ENCODE results near the gene WDPCP.

The WDPCP gene

DNA sequence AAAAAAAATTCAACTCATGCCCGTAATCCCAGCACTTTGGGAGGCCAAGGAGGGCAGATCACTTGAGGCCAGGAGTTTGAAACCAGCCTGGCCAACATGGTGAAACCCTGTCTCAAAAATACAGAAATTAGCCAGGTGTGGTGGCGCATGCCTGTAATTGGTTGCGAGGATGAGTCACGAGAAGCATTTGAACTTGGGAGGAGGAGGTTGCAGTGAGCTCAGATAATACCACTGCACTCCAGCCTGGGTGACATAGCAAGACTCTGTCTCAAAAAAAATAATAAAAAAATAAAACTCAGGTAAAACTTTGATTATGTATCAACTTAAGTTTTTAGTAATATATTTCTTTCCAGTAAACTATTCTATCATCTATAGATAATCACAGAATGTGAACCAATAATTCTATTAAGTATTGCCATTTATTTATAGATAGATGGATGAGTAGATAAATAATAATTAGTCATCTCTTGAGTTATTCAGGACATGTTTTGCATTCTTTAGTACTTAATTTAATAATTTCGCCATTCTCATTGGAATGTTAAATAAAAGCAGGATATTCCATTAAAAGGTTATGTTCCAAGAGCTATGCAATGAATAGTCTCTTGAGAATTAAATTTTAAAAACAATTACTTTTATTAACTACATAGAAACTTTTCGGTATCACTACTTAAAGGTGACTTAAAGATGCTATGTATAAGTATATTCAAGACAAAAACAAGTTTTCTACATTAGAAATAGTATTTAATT, 48.7 kb downstream of the WDPCP start:
- TF ChIP-seq, protein P1, sequence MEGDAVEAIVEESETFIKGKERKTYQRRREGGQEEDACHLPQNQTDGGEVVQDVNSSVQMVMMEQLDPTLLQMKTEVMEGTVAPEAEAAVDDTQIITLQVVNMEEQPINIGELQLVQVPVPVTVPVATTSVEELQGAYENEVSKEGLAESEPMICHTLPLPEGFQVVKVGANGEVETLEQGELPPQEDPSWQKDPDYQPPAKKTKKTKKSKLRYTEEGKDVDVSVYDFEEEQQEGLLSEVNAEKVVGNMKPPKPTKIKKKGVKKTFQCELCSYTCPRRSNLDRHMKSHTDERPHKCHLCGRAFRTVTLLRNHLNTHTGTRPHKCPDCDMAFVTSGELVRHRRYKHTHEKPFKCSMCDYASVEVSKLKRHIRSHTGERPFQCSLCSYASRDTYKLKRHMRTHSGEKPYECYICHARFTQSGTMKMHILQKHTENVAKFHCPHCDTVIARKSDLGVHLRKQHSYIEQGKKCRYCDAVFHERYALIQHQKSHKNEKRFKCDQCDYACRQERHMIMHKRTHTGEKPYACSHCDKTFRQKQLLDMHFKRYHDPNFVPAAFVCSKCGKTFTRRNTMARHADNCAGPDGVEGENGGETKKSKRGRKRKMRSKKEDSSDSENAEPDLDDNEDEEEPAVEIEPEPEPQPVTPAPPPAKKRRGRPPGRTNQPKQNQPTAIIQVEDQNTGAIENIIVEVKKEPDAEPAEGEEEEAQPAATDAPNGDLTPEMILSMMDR (IDR thresholded peaks at IDR 0.05; ENCODE audit: insufficient read depth, low read depth, low read length, missing control alignments): no peak
- no peak for DNase-seq (ENCODE audit: low read depth)
- H3K4me3 ChIP-seq (ENCODE audit: low read depth, low read length): no peak overlapping the region

DNA sequence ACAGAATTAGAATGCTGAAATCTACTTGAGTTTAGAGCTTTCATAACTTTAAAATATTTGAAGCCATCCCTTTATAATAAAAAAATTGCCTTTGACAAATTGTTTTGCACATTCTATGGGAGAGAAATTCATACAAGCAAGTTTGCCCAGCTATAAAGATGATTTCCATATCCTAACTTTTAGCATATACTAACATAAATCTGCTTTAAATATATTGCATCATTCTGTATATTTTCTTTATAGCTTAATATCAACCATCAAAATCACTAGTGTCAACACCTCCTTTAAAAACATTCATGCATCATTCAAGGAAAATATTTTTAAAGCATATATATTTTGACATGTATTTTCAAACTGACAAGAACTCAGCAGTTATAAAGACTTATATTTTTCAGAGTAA, 49.9 kb downstream of the WDPCP start:
- no peak for DNase-seq (ENCODE audit: low read depth)
- TF ChIP-seq, protein P1 (IDR thresholded peaks at IDR 0.05; ENCODE audit: insufficient read depth, low read depth, low read length, missing control alignments): no peak

DNA sequence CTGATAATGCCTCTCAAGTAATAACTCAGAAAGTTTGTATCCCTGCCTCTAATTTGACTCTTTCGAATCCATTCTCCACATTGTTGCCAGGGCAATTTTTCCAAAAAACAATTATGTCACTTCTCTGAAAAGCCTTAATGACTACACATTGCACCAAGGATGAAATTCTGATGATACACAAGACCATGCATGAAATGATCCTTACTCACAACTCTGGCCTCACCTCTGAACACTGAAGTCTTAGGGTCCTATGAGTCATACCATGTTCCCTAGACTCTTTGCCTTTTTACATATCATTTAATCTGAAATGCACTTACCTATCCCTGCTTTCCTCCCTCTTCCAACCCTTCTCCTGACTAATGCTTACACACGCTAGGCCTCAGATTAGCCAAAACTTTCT, 51.0 kb downstream of the WDPCP start:
- H3K4me3 ChIP-seq (ENCODE audit: low read depth, low read length): no peak overlapping the region
- no peak for DNase-seq (ENCODE audit: low read depth)
- TF ChIP-seq, protein P1 (IDR thresholded peaks at IDR 0.05; ENCODE audit: insufficient read depth, low read depth, low read length, missing control alignments): no peak

More for the DNA sequence above, 49.9 kb downstream of the WDPCP start:
- no peak overlapping the region for H3K4me3 ChIP-seq (ENCODE audit: low read depth, low read length)

DNA sequence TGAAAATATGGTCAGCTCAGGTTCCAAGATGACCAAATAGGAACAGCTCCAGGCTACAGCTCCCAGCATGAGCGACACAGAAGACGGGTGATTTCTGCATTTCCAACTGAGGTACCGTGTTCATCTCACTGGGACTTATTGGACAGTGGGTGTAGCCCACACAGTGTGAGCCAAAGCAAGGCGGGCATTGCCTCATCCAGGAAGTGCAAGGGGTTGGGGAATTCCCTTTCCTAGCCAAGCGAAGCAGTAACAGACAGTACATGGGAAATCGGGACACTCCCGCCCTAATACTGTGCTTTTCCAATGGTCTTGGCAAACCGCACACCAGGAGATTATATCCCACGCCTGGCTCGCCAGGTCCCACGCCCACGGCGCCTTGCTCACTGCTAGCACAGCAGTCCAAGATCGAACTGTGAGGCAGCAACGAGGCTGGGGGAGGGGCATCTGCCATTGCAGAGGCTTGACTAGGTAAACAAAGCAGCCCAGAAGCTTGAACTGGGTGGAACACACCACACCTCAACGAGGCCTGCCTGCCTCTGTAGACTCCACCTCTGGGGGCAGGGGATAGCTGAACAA, 57.5 kb downstream of the WDPCP start:
- TF ChIP-seq, protein P1 (IDR thresholded peaks at IDR 0.05; ENCODE audit: insufficient read depth, low read depth, low read length, missing control alignments): no peak
- no peak for DNase-seq (ENCODE audit: low read depth)
- no peak overlapping the region for H3K4me3 ChIP-seq (ENCODE audit: low read depth, low read length)

DNA sequence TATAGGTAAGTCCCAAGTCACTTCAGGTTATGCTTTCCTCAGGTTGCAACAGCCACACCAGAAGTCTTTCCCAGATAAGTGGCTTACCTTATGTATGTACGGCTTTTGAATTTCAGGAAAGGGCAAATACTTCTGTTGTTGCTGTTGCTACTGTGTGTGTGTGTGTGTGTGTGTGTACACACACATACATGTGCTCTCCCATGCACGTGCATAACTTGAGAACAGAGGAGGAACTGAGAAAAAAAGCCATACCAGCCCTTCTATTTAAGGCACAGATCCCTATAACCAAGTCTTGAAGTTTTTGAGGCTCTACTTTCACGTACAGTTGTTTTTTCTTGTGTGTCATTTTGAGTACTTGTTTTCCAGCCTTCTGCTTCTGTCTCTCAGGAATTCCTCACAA, 62.4 kb downstream of the WDPCP start:
- H3K4me3 ChIP-seq (ENCODE audit: low read depth, low read length): no peak overlapping the region
- TF ChIP-seq, protein P1 (IDR thresholded peaks at IDR 0.05; ENCODE audit: insufficient read depth, low read depth, low read length, missing control alignments): no peak
- peak; percentile 5 for DNase-seq (ENCODE audit: low read depth)

DNA sequence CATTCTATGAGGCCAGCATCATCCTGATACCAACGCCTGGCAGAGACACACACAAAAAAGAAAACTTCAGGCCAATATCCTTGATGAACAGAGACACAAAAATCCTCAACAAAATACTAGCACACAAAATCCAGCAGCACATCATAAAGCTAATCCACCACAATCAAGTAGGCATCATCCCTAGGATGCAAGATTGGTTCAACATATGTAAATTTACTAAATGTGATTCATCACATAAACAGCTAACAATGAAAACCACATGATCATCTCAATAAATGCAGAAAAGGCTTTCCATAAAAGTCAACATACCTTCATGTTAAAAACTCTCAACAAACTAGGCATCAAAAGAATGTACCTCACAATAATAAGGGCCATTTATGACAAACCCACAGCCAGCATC, 65.3 kb downstream of the WDPCP start:
- DNase-seq (ENCODE audit: low read depth): no peak
- TF ChIP-seq, protein P1 (IDR thresholded peaks at IDR 0.05; ENCODE audit: insufficient read depth, low read depth, low read length, missing control alignments): no peak
- H3K4me3 ChIP-seq (ENCODE audit: low read depth, low read length): no peak overlapping the region

All from GM12865 (cell line).